Measurements from ENCODE around the gene IL2RA.

- TF ChIP-seq CTCF (IDR thresholded peaks at IDR 0.05; ENCODE audit: low read length) (no peak), EZH2 (IDR thresholded peaks at IDR 0.05; ENCODE audit: borderline replicate concordance, low read length) (no peak)
Measured at GRCh38 chr10:5988336-5988920, 73.7 kb downstream of the IL2RA start.
